Right lobe of liver (tissue), 6 donors: ENCODE results near the gene TMEM151A. TPM values are rescaled to one million over a fixed set of nuclear protein-coding genes. Genes with fewer than 3 reads are reported as not detected.

Source experiments
- ATAC-seq, 4 donors: fragments of 200-7000 bp; cut with Tn5 transposase; one replicate each; pipeline ENCODE4 v1.9.1; 2020; ENCODE audit warnings: mild to moderate bottlenecking in 4 of 4, moderate library complexity in 4 of 4
- DNase-seq, 3 donors: peaks; one replicate each; pipeline ENCODE4 v3.0.0-alpha.2; 2020
- H3K27ac ChIP-seq, 3 donors: fragments of 200-600 bp; one replicate each; pipeline ENCODE4 v1.8.0; 2022
- H3K27me3 ChIP-seq, 2 donors: fragments of 200-600 bp; one replicate each; pipeline ENCODE4 v1.8.0; 2022
- H3K36me3 ChIP-seq, 4 donors: fragments of 200-600 bp; sonication (generic) in 1 of 4; one replicate each; pipeline versions ENCODE4 v1.5.1 to v1.8.0; 2017 to 2022; ENCODE audit warnings: control low read depth in 1 of 4
- H3K4me1 ChIP-seq, 4 donors: fragments of 200-600 bp; sonication (generic) in 1 of 4; one replicate each; pipeline versions ENCODE4 v1.5.1 to v1.8.0; 2017 to 2022; ENCODE audit warnings: control low read depth in 1 of 4
- H3K4me3 ChIP-seq, 3 donors: fragments of 200-600 bp; one replicate each; pipeline ENCODE4 v1.8.0; 2022
- H3K9me3 ChIP-seq, 4 donors: fragments of 200-600 bp; sonication (generic) in 1 of 4; one replicate each; pipeline versions ENCODE4 v1.5.1 to v1.8.0; 2017 to 2022; ENCODE audit warnings: control low read depth in 1 of 4
- CTCF ChIP-seq, 4 donors: fragments of 200-600 bp in 3 of 4; fragments of 450-650 bp in 1 of 4; IDR thresholded peaks; one replicate each; pipeline versions ENCODE4 v1.5.1 to v1.8.0; 2016 to 2022; ENCODE audit warnings: antibody characterized with exemption in 4 of 4, mild to moderate bottlenecking in 2 of 4
- POLR2A ChIP-seq: fragments of 450-650 bp; IDR thresholded peaks from one replicate; pipeline ENCODE4 v1.6.1; 2017; ENCODE audit warnings: antibody characterized with exemption, mild to moderate bottlenecking
- WGBS: methylation state at CpG from one replicate; pipeline ENCODE4 v1.1.6; 2018; ENCODE audit warnings: low coverage, low lambda C conversion rate; ENCODE audit not compliant: insufficient coverage; ENCODE audit errors: missing lambda C conversion rate; 5-methylcytosine and 5-hydroxymethylcytosine counted together
- intact Hi-C, 2 donors: fragments of 100-400 bp; cut with DNase I; formaldehyde crosslinking; loops; one replicate each; pipeline versions ENCODE4 v1.11.2 to v1.14.1; 2022
- total RNA-seq, 6 experiments: library from RNA; depleted of rRNA in 2 of 6; stranded (reverse); fragments of >200 nt in 2 of 6; fragmentation: NEBNext Ultra II Directional in 3 of 6; extraction: Animal tissue kit (Norgen Biotek cat#: 25700) in 3 of 6; gene quantifications; one replicate each; pipeline versions ENCODE4 v1.1.0 to v1.2.4, GENCODE V29; 2016 to 2023
- donor health status: DM: no; HTN: yes; CAD: no.
- donor health status: DM: no; HTN: no; CAD: no.
- donor health status: DM: no; HTN: no; CAD: no.
- donor health status: DM: no; HTN: yes; CAD: no.
- donor health status: DM: no; HTN: yes; CAD: no.

The TMEM151A gene
- total RNA-seq, 6 experiments from 2014 or later: 0.13 to 0.86 (median 0.45) TPM; not detected in 2

- DNase-seq: peak in 1 of 3 donors; percentile 38
Observed at GRCh38 chr11:66333220-66333877, 41.7 kb downstream of the TMEM151A start.

GRCh38 chr11:66333896-66334604, 42.4 kb downstream of the TMEM151A start:
- DNase-seq: peak in 1 of 3 donors; percentile 47
- H3K9me3 ChIP-seq: no peaks in the 10 kb centered on the region
- H3K36me3 ChIP-seq: no peaks in the 10 kb centered on the region
- no peaks in the 10 kb centered on the region for H3K27me3 ChIP-seq
- no peak overlapping the region for H3K4me3 ChIP-seq
- WGBS: 87% methylated on average over 13 of the region's 29 CpGs
- intact Hi-C loops: no loop called here
- ATAC-seq: no peak
- no peak for TF ChIP-seq POLR2A
- TF ChIP-seq CTCF (IDR thresholded peaks at IDR 0.05): no peak
- H3K4me1 ChIP-seq: peaks cover 0 to 9% (median 2%) of the 10 kb centered on the region in 4 donors
- no peak overlapping the region for H3K27ac ChIP-seq

More at GRCh38 chr11:66333220-66333877, 41.7 kb downstream of the TMEM151A start:
- Histone ChIP-seq H3K36me3 (no peaks in the 10 kb centered on the region), H3K27me3 (no peaks in the 10 kb centered on the region), H3K4me1 (peaks cover 0 to 13% (median 2%) of the 10 kb centered on the region in 4 donors), H3K27ac (no peak overlapping the region), H3K4me3 (no peak overlapping the region), H3K9me3 (no peaks in the 10 kb centered on the region)
- no peak for TF ChIP-seq CTCF (IDR thresholded peaks at IDR 0.05)
- TF ChIP-seq POLR2A: no peak
- intact Hi-C loops: no loop called here
- no peak for ATAC-seq
- WGBS: 97% methylated on average over 6 of the region's 19 CpGs

- Histone ChIP-seq H3K36me3 (peaks cover 0 to 7% (median 0%) of the 10 kb centered on the region in 4 donors), H3K27ac (no peak overlapping the region)
- WGBS: 53% methylated on average over 7 of the region's 42 CpGs
Observed at GRCh38 chr11:66334605-66335442, 43.1 kb downstream of the TMEM151A start.

More at GRCh38 chr11:66334605-66335442, 43.1 kb downstream of the TMEM151A start:
- intact Hi-C loops: no loop called here
- no peaks in the 10 kb centered on the region for H3K27me3 ChIP-seq
- TF ChIP-seq POLR2A (no peak), CTCF (IDR thresholded peaks at IDR 0.05) (no peak)
- H3K4me1 ChIP-seq: peaks cover 0 to 9% (median 2%) of the 10 kb centered on the region in 4 donors
- ATAC-seq (no peak), DNase-seq (peak in 1 of 3 donors; percentile 51)
- H3K4me3 ChIP-seq: no peak overlapping the region
- H3K9me3 ChIP-seq: no peaks in the 10 kb centered on the region
